ENCODE data around the gene ISG20L2. TPM values are rescaled to one million over a fixed set of nuclear protein-coding genes. Genes with fewer than 3 reads are reported as not detected.

Gene ISG20L2
- total RNA-seq, 1 donor from 2014 or later: 23.7 TPM

DNA sequence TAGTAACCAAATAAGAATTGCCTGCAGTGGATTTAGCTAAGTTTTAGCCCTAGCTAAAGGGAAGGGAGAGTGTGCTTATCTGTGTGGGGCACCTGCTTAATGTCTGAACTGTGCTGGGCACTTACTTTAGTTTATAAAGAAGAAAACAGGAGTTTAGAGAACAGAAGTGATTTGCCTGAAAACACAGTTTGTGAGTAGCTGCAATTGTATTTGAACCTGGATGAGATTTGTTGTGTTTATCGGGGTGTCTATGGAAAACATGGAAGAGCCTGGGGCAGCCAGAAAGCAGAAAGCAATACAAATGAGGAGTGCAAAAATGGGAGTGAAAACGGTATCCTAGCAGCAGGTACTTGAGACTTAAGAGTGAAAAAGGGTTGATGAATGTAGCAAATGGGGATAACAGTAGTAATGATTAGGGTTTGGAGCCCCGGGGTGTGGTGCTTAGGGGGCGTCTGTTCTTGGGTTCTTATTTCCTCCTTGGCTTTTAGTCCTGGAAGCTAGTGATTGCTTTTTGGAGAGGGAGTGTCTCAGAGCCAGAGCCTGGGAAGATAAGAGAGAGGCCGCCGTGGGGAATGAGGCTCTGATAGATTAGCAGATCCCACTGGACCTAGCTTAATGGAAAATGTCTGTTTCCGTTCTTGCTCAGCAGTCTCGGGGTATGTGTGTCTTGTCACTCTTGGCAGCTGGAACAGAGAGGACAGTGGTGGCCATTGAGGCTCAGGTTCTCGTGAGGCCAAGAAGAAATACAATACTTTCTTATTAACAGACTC, 44.3 kb upstream of the ISG20L2 start:
- TF ChIP-seq CTCF (IDR thresholded peaks at IDR 0.05): no peak
- H3K36me3 Mint-ChIP-seq (ENCODE audit: low read depth): peaks cover 9% of the 10 kb centered on the region
- H3K4me3 Mint-ChIP-seq (ENCODE audit: unreplicated experiment): no peak overlapping the region
- no peak for DNase-seq (ENCODE audit: low spot score)
- peak overlapping the region; percentile 53 for H3K27ac Mint-ChIP-seq (ENCODE audit: unreplicated experiment)
- no peaks in the 10 kb centered on the region for H3K9me3 Mint-ChIP-seq (ENCODE audit: low read depth)
- H3K27me3 Mint-ChIP-seq (ENCODE audit: low read depth): no peaks in the 10 kb centered on the region
- H3K4me1 Mint-ChIP-seq (ENCODE audit: low read depth): peaks cover 70% of the 10 kb centered on the region

DNA sequence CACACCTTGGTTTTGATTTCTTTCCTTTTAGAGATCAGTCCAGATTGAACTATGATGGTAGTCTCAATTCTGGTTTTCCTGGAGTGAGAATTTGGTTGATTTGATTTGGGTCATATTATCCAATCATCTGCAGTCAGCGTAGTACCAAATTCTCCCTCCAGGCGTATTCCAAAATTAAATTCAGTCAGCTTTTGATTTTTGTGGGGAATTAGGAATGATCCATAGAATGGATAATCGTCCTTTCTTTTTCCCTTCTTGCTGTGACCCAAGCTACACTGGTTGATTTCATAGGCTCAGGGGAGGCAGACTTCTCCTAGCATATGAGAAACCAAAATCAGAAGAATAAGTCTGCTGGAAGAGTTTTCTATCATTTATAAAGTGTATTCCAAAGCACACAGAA, 43.7 kb upstream of the ISG20L2 start:
- no peak overlapping the region for H3K4me3 Mint-ChIP-seq (ENCODE audit: unreplicated experiment)
- H3K9me3 Mint-ChIP-seq (ENCODE audit: low read depth): no peaks in the 10 kb centered on the region
- no peak for TF ChIP-seq CTCF (IDR thresholded peaks at IDR 0.05)
- DNase-seq (ENCODE audit: low spot score): no peak
- H3K27ac Mint-ChIP-seq (ENCODE audit: unreplicated experiment): no peak overlapping the region
- H3K4me1 Mint-ChIP-seq (ENCODE audit: low read depth): peaks cover 64% of the 10 kb centered on the region
- peaks cover 9% of the 10 kb centered on the region for H3K36me3 Mint-ChIP-seq (ENCODE audit: low read depth)
- H3K27me3 Mint-ChIP-seq (ENCODE audit: low read depth): no peaks in the 10 kb centered on the region

GRCh38 chr1:156768610-156769295, 40.2 kb upstream of the ISG20L2 start:
- Mint-ChIP-seq H3K4me1 (ENCODE audit: low read depth) (peaks cover 48% of the 10 kb centered on the region), H3K9me3 (ENCODE audit: low read depth) (no peaks in the 10 kb centered on the region), H3K27ac (ENCODE audit: unreplicated experiment) (peak overlapping the region; percentile 64), H3K36me3 (ENCODE audit: low read depth) (peaks cover 8% of the 10 kb centered on the region), H3K27me3 (ENCODE audit: low read depth) (no peaks in the 10 kb centered on the region), H3K4me3 (ENCODE audit: unreplicated experiment) (no peak overlapping the region)
- no peak for TF ChIP-seq CTCF (IDR thresholded peaks at IDR 0.05)
- DNase-seq (ENCODE audit: low spot score): no peak

DNA sequence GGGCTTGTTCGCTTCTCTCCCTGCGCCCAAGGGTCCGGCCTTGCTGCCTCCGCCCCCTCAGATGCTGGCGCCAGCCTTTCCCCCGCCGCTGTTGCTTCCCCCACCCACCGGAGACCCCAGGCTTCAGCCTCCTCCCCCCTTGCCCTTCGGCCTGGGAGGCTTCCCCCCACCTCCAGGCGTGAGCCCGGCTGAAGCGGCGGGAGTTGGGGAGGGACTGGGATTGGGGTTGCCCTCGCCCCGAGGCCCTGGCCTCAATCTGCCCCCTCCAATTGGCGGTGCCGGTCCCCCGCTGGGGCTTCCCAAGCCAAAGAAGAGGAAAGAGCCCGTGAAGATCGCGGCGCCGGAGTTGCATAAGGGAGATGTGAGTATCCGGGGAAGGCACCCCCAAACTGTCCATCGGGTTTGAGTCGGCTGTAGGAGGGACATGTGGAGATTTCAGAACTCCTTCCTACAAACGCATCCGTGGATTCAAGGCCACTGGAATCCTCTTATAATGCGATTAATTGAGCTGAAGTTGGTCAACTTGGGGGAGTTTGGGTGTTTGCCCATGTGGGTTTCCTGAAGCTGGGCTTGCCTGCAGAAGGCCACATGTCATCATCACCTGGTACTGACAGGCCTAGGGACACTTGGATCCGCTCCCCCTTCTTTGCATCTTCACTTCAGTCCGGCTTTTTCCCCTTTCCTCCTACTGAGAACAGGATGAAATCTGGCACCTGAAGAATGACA, 39.5 kb upstream of the ISG20L2 start:
- Mint-ChIP-seq H3K4me1 (ENCODE audit: low read depth) (peaks cover 41% of the 10 kb centered on the region), H3K9me3 (ENCODE audit: low read depth) (no peaks in the 10 kb centered on the region), H3K36me3 (ENCODE audit: low read depth) (peaks cover 6% of the 10 kb centered on the region), H3K4me3 (ENCODE audit: unreplicated experiment) (no peak overlapping the region), H3K27ac (ENCODE audit: unreplicated experiment) (no peak overlapping the region), H3K27me3 (ENCODE audit: low read depth) (no peaks in the 10 kb centered on the region)
- DNase-seq (ENCODE audit: low spot score): no peak
- TF ChIP-seq CTCF (IDR thresholded peaks at IDR 0.05): no peak

All from chondrocyte (in vitro differentiated cells).